IMR-90 (cell line): Measurements from ENCODE around the gene SYCP3. TPM values are rescaled to one million over a fixed set of nuclear protein-coding genes. Genes with fewer than 3 reads are reported as not detected.

Source experiments
- ATAC-seq: fragments of 200-7000 bp; cut with Tn5 transposase; 2 replicates; pipeline ENCODE4 v1.9.1; 2020; ENCODE audit warnings: low read depth, mild to moderate bottlenecking, moderate library complexity
- BruUV-seq: library from RNA; stranded (reverse); fragments of 400-500 nt; replicated peaks from 2 replicates; lab custom pipeline; 2021; lab: Mats Ljungman, UMichigan
- CTCF ChIA-PET: fragments of 300-600 bp; formaldehyde crosslinking; extraction: SDS; loops from one replicate; lab custom pipeline; 2021; ENCODE audit warnings: antibody characterized with exemption; lab: Yijun Ruan, JAX
- POLR2A ChIA-PET: fragments of 300-600 bp; sonication (Branson Sonifier 250); formaldehyde crosslinking; loops from one replicate; lab custom pipeline; 2022; ENCODE audit warnings: antibody characterized with exemption; ENCODE audit not compliant: unreplicated experiment; lab: Charles Lee
- DNase-seq: peaks from one replicate; pipeline ENCODE4 v3.0.0; 2013
- H2AFZ ChIP-seq: replicated peaks from 2 replicates; pipeline ENCODE3; 2013; ENCODE audit warnings: low read length, mild to moderate bottlenecking; ENCODE audit not compliant: poor library complexity
- H2AK5ac ChIP-seq: 2 replicates; pipeline ENCODE4 v1.6.1; 2013; ENCODE audit warnings: low read depth, low read length, inconsistent platforms
- H2AK9ac ChIP-seq: replicated peaks from 2 replicates; pipeline ENCODE3; 2013; ENCODE audit warnings: mild to moderate bottlenecking, low read depth, low read length, moderate library complexity; ENCODE audit not compliant: poor library complexity
- H2BK120ac ChIP-seq: 2 replicates; pipeline ENCODE4 v1.6.1; 2013; ENCODE audit warnings: low read depth, low read length, inconsistent platforms
- H2BK15ac ChIP-seq: 3 replicates; pipeline ENCODE4 v1.6.1; 2013; ENCODE audit warnings: low read depth, low read length, inconsistent platforms
- H2BK20ac ChIP-seq: 2 replicates; pipeline ENCODE4 v1.6.1; 2013; ENCODE audit warnings: low read depth, mild to moderate bottlenecking, inconsistent platforms, low read length, moderate library complexity
- H2BK5ac ChIP-seq: 2 replicates; pipeline ENCODE4 v1.6.1; 2013; ENCODE audit warnings: mild to moderate bottlenecking, low read depth, low read length, inconsistent platforms; ENCODE audit not compliant: poor library complexity, severe bottlenecking
- H3K14ac ChIP-seq: replicated peaks from 2 replicates; pipeline ENCODE4 v1.6.1; 2013; ENCODE audit warnings: low read depth, low read length, inconsistent platforms
- H3K18ac ChIP-seq: 2 replicates; pipeline ENCODE4 v1.6.1; 2013; ENCODE audit warnings: low read depth, low read length, control low read depth
- H3K23ac ChIP-seq: 2 replicates; pipeline ENCODE4 v1.6.1; 2013; ENCODE audit warnings: low read depth, low read length, inconsistent platforms
- H3K27ac ChIP-seq: 2 replicates; pipeline ENCODE4 v1.5.1; 2013; ENCODE audit warnings: mild to moderate bottlenecking, control low read depth, low read length; ENCODE audit not compliant: insufficient read depth
- H3K27me3 ChIP-seq: 2 replicates; pipeline ENCODE4 v1.6.1; 2013; ENCODE audit warnings: low read length; ENCODE audit not compliant: control insufficient read depth, insufficient read depth
- H3K36me3 ChIP-seq: 2 replicates; pipeline ENCODE4 v1.6.1; 2013; ENCODE audit warnings: low read length, mixed read lengths; ENCODE audit not compliant: control insufficient read depth, insufficient read depth
- H3K4ac ChIP-seq: 2 replicates; pipeline ENCODE4 v1.6.1; 2013; ENCODE audit warnings: low read depth, low read length, inconsistent platforms
- H3K4me1 ChIP-seq: 2 replicates; pipeline ENCODE4 v1.6.1; 2013; ENCODE audit warnings: low read length, mixed read lengths; ENCODE audit not compliant: control insufficient read depth, insufficient read depth
- H3K4me2 ChIP-seq: 2 replicates; pipeline ENCODE4 v1.6.1; 2013; ENCODE audit warnings: low read depth, mild to moderate bottlenecking, control low read depth, low read length, moderate library complexity
- H3K4me3 ChIP-seq: 2 replicates; pipeline ENCODE4 v1.5.1; 2013; ENCODE audit warnings: low read depth, mild to moderate bottlenecking, control low read depth, low read length, moderate library complexity; ENCODE audit not compliant: insufficient read depth
- H3K56ac ChIP-seq: 2 replicates; pipeline ENCODE4 v1.6.1; 2013; ENCODE audit warnings: low read length, inconsistent platforms; ENCODE audit not compliant: insufficient read depth; ENCODE audit errors: extremely low read depth
- H3K79me1 ChIP-seq, 2 experiments: 2 replicates each; pipeline ENCODE4 v1.6.1; 2013; ENCODE audit warnings: low read length in 2 of 2, inconsistent platforms in 1 of 2, low read depth in 1 of 2
- H3K9ac ChIP-seq: 2 replicates; pipeline ENCODE4 v1.6.1; 2013; ENCODE audit warnings: low read depth, low read length, control low read depth
- H3K9me1 ChIP-seq: 2 replicates; pipeline ENCODE4 v1.6.1; 2013; ENCODE audit warnings: low read length, inconsistent platforms; ENCODE audit not compliant: insufficient read depth
- H3K9me3 ChIP-seq: 2 replicates; pipeline ENCODE4 v1.6.1; 2013; ENCODE audit warnings: low read length; ENCODE audit not compliant: control insufficient read depth, insufficient read depth
- H4K20me1 ChIP-seq: 2 replicates; pipeline ENCODE4 v1.6.1; 2013; ENCODE audit warnings: low read length, inconsistent platforms; ENCODE audit not compliant: insufficient read depth
- H4K5ac ChIP-seq: 2 replicates; pipeline ENCODE4 v1.6.1; 2013; ENCODE audit warnings: mild to moderate bottlenecking, low read depth, low read length, control low read depth
- H4K8ac ChIP-seq, 2 experiments: 2 replicates each; pipeline ENCODE4 v1.6.1; 2013; ENCODE audit warnings: low read depth in 2 of 2, low read length in 2 of 2, control low read depth in 1 of 2, inconsistent platforms in 1 of 2
- H4K91ac ChIP-seq: 2 replicates; pipeline ENCODE4 v1.6.1; 2013; ENCODE audit warnings: low read depth, low read length, inconsistent platforms; ENCODE audit not compliant: insufficient read depth
- BHLHE40 ChIP-seq: fragments of 150-350 bp; IDR thresholded peaks from 2 replicates; pipeline ENCODE4 v1.6.1; 2016; ENCODE audit warnings: mild to moderate bottlenecking, low read depth, low read length
- CEBPB ChIP-seq: IDR thresholded peaks from 2 replicates; pipeline ENCODE4 v1.6.1; 2012; ENCODE audit warnings: low read depth, low read length, improper control_type of control experiment
- ELK1 ChIP-seq: fragments of 150-350 bp; IDR thresholded peaks from 2 replicates; pipeline ENCODE4 v1.6.1; 2016; ENCODE audit warnings: low read depth, mild to moderate bottlenecking, low read length, moderate library complexity, borderline replicate concordance
- NFE2L2 ChIP-seq: fragments of 150-350 bp; IDR thresholded peaks from 2 replicates; pipeline ENCODE4 v1.6.1; 2016; ENCODE audit warnings: low read depth, mild to moderate bottlenecking, low read length
- RCOR1 ChIP-seq: IDR thresholded peaks from 2 replicates; pipeline ENCODE4 v1.6.1; 2012; ENCODE audit warnings: mild to moderate bottlenecking, low read length, improper control_type of control experiment; ENCODE audit not compliant: insufficient replicate concordance
- SMC3 ChIP-seq: fragments of 150-350 bp; IDR thresholded peaks from 2 replicates; pipeline ENCODE4 v1.6.1; 2016; ENCODE audit warnings: low read depth, mild to moderate bottlenecking, antibody characterized with exemption, low read length, moderate library complexity
- USF2 ChIP-seq: fragments of 150-350 bp; IDR thresholded peaks from 2 replicates; pipeline ENCODE4 v1.6.1; 2017; ENCODE audit warnings: mild to moderate bottlenecking, antibody characterized with exemption, low read length, low read depth
- dilution Hi-C: fragments of 300-500 bp; cut with HindIII; formaldehyde crosslinking; loops from one replicate; pipeline ENCODE4 v1.14.3; 2018; ENCODE audit warnings: low sequenced_read_pairs; ENCODE audit not compliant: unreplicated experiment
- in situ Hi-C: fragments of 300-500 bp; cut with MboI; formaldehyde crosslinking; loops from 3 replicates; pipeline ENCODE4 v1.14.3; 2019; ENCODE audit warnings: low sequenced_read_pairs, inconsistent platforms, mixed read lengths
- intact Hi-C: fragments of 100-400 bp; cut with micrococcal nuclease; formaldehyde crosslinking; loops from 2 replicates; pipeline ENCODE4 v1.10.0; 2022
- polyA plus RNA-seq, 3 experiments: library from polyadenylated mRNA; depleted of rRNA; stranded (reverse); fragments of >200 nt; gene quantifications; 2 replicates each; pipeline ENCODE4 v1.2.3, GENCODE V29; 2012; ENCODE audit warnings: low replicate concordance in 1 of 3
- total RNA-seq: library from RNA; depleted of rRNA; stranded (reverse); fragments of >200 nt; gene quantifications from 2 replicates; pipeline ENCODE4 v1.2.3, GENCODE V29; 2012

Gene SYCP3
- total and polyA plus RNA-seq, 2 of the 4 experiments (the other 2 are of a cell fraction) = 0.07 TPM; not detected in 1

DNA sequence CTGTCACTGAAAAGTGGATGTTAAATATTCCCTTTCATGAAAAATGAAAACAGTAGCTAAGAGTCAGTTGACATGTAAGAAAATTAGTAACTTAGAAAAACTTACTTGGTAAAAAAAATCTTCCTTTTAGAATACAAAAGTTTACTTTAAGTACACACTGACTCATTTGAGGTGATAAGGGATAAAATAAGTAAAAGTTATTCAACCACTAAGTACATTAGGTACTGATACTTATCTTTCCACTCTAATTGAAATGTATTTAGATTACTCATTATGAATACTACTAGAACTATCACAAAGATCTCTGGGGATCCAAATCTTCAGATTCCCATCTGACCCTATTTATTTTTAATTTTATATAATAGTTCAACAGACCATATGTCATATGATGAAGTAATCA lies 12.2 kb downstream of the SYCP3 start:
- Histone ChIP-seq H3K18ac (no peak overlapping the region), H4K5ac (no peak overlapping the region)
- POLR2A ChIA-PET = no interaction called here

More for the DNA sequence above, 12.2 kb downstream of the SYCP3 start:
- no peak overlapping the region for H2AK5ac ChIP-seq
- H2BK5ac ChIP-seq = no peak overlapping the region
- H2BK15ac ChIP-seq = no peak overlapping the region
- no peak overlapping the region for H4K8ac ChIP-seq
- no peaks in the 10 kb centered on the region for H3K79me1 ChIP-seq
- in situ Hi-C loops = no loop called here
- no peak overlapping the region for H3K9ac ChIP-seq
- no peak overlapping the region for H4K91ac ChIP-seq
- no peaks in the 10 kb centered on the region for H3K27me3 ChIP-seq
- no peak overlapping the region for H3K14ac ChIP-seq
- H2BK20ac ChIP-seq = no peak overlapping the region
- CTCF ChIA-PET = no interaction called here
- intact Hi-C loops = no loop called here
- no peak overlapping the region for H2AFZ ChIP-seq
- H3K27ac ChIP-seq = no peak overlapping the region
- H2AK9ac ChIP-seq = no peak overlapping the region
- no peak overlapping the region for H3K23ac ChIP-seq
- no peak overlapping the region for H3K4me2 ChIP-seq
- H2BK120ac ChIP-seq = no peak overlapping the region
- H3K56ac ChIP-seq = no peak overlapping the region
- H3K4ac ChIP-seq = no peak overlapping the region
- H3K9me1 ChIP-seq = no peaks in the 10 kb centered on the region
- H3K36me3 ChIP-seq = peaks cover 2% of the 10 kb centered on the region; the same call in 1 of the 2 replicates
- no peaks in the 10 kb centered on the region for H3K4me1 ChIP-seq
- DNase-seq = peak; percentile 13
- ATAC-seq = no peak
- H3K9me3 ChIP-seq = no peaks in the 10 kb centered on the region
- dilution Hi-C loops = no loop called here
- no peak overlapping the region for H3K4me3 ChIP-seq
- BruUV-seq = no TSS peak
- H4K20me1 ChIP-seq = no peaks in the 10 kb centered on the region
- no peak for TF ChIP-seq NFE2L2
- no peak for TF ChIP-seq SMC3
- no peak for TF ChIP-seq CEBPB
- no peak for TF ChIP-seq USF2
- TF ChIP-seq RCOR1 = no peak
- no peak for TF ChIP-seq BHLHE40
- TF ChIP-seq ELK1 = no peak
